Keratinocyte (primary cell): Measurements from ENCODE around the gene ZNF710.

Experiments
- CTCF ChIP-seq, 3 experiments: IDR thresholded peaks in 1 of 3; conservative IDR thresholded peaks in 1 of 3; optimal IDR thresholded peaks in 1 of 3; 2 replicates in 2 of 3; 3 replicates in 1 of 3; pipeline versions ENCODE3 to v1.5.1; 2011; ENCODE audit warnings: low read length in 3 of 3, mild to moderate bottlenecking in 3 of 3, moderate library complexity in 2 of 3, control low read depth in 1 of 3, inconsistent platforms in 1 of 3; ENCODE audit not compliant: insufficient read depth in 2 of 3; ENCODE audit errors: extremely low read depth in 1 of 3
- EZH2 ChIP-seq: IDR thresholded peaks from one replicate; pipeline ENCODE4 v1.6.1; 2012; ENCODE audit warnings: inconsistent platforms, mild to moderate bottlenecking, low read length, moderate library complexity

GRCh38 chr15:89954541-89954940 is 46.6 kb upstream of the ZNF710 start:
- TF ChIP-seq CTCF (optimal IDR thresholded peaks at IDR 0.05 in 1 of 3, IDR thresholded peaks at IDR 0.05 in 1 of 3, conservative IDR thresholded peaks at IDR 0.05 in 1 of 3; ENCODE audit: extremely low read depth in 1 of 3, insufficient read depth in 2 of 3, low read length in 3 of 3) (no peak), EZH2 (no peak)
